GM21576 (cell line): ENCODE measurements around the gene ZACN.
"Not testable (repeated sequence)": the region's sequence is repeated elsewhere in the genome, so short reads cannot be mapped to it uniquely, and the experiment has no call there.

ENCODE experiments used
- ATAC-seq: cut with Tn5 transposase; IDR thresholded peaks from one replicate; pipeline ENCODE4 v1.9.1; 2021; ENCODE audit warnings: mild to moderate bottlenecking, moderate library complexity; ENCODE audit not compliant: unreplicated experiment

Gene ZACN

GRCh38 chr17:76078860-76079534 is at the start of gene ZACN:
Gene ZACN (plus strand): TSS chr17:76079182. CDS start chr17:76079265, 83 bp downstream.
- no peak for ATAC-seq

GRCh38 chr17:76032073-76032779 is 46.8 kb upstream of the ZACN start:
- no peak for ATAC-seq

- no peak for ATAC-seq
Observed at GRCh38 chr17:76032780-76033108, 46.2 kb upstream of the ZACN start.

- no peak for ATAC-seq
Observed at GRCh38 chr17:76033139-76033538, 45.8 kb upstream of the ZACN start.

GRCh38 chr17:76034428-76035350 is 44.3 kb upstream of the ZACN start:
- ATAC-seq, result no peak

GRCh38 chr17:76036497-76037261 is 42.3 kb upstream of the ZACN start:
- no peak for ATAC-seq

- no peak for ATAC-seq
Observed at GRCh38 chr17:76038050-76038449, 40.9 kb upstream of the ZACN start.

GRCh38 chr17:76039121-76039520 is 39.9 kb upstream of the ZACN start:
- ATAC-seq, result no peak

GRCh38 chr17:76040376-76040775 is 38.6 kb upstream of the ZACN start:
- ATAC-seq, result no peak

GRCh38 chr17:76042868-76043267 is 36.1 kb upstream of the ZACN start:
- not testable (repeated sequence) for ATAC-seq

GRCh38 chr17:76044475-76045007 is 34.4 kb upstream of the ZACN start:
- ATAC-seq, result not testable (repeated sequence)

- ATAC-seq, result no peak
Observed at GRCh38 chr17:76046064-76046463, 32.9 kb upstream of the ZACN start.

- ATAC-seq, result no peak
Observed at GRCh38 chr17:76048025-76048605, 30.9 kb upstream of the ZACN start.

- ATAC-seq, result no peak
Observed at GRCh38 chr17:76048711-76049110, 30.3 kb upstream of the ZACN start.

- no peak for ATAC-seq
Observed at GRCh38 chr17:76049239-76049638, 29.7 kb upstream of the ZACN start.

GRCh38 chr17:76049836-76050537 is 29.0 kb upstream of the ZACN start:
- ATAC-seq, result no peak

GRCh38 chr17:76050538-76051467 is 28.2 kb upstream of the ZACN start:
- ATAC-seq, result no peak

- no peak for ATAC-seq
Observed at GRCh38 chr17:76051561-76051960, 27.4 kb upstream of the ZACN start.
